Measurements from ENCODE around the gene CHMP4B.

Gene CHMP4B

GRCh38 chr20:33866398-33867100 lies 55.4 kb downstream of the CHMP4B start:
- DNase-seq = no peak

GRCh38 chr20:33868042-33868441 lies 56.9 kb downstream of the CHMP4B start:
- DNase-seq = no peak

GRCh38 chr20:33868595-33868994 lies 57.4 kb downstream of the CHMP4B start:
- DNase-seq = no peak

- no peak for DNase-seq
Observed at GRCh38 chr20:33869283-33869682, 58.1 kb downstream of the CHMP4B start.

- no peak for DNase-seq
Observed at GRCh38 chr20:33871362-33871761, 60.2 kb downstream of the CHMP4B start.

GRCh38 chr20:33874129-33874528 lies 63.0 kb downstream of the CHMP4B start:
- DNase-seq = no peak

- no peak for DNase-seq
Observed at GRCh38 chr20:33875055-33875454, 63.9 kb downstream of the CHMP4B start.

- no peak for DNase-seq
Observed at GRCh38 chr20:33875534-33876026, 64.4 kb downstream of the CHMP4B start.

- no peak for DNase-seq
Observed at GRCh38 chr20:33878583-33878982, 67.4 kb downstream of the CHMP4B start.

- no peak for DNase-seq
Observed at GRCh38 chr20:33880396-33880795, 69.2 kb downstream of the CHMP4B start.

- DNase-seq = no peak
Observed at GRCh38 chr20:33881989-33882388, 70.8 kb downstream of the CHMP4B start.

GRCh38 chr20:33882481-33882880 lies 71.3 kb downstream of the CHMP4B start:
- no peak for DNase-seq

GRCh38 chr20:33883164-33883563 lies 72.0 kb downstream of the CHMP4B start:
- no peak for DNase-seq

- DNase-seq = no peak
Observed at GRCh38 chr20:33884633-33885032, 73.5 kb downstream of the CHMP4B start.

- no peak for DNase-seq
Observed at GRCh38 chr20:33889312-33889711, 78.2 kb downstream of the CHMP4B start.

- no peak for DNase-seq
Observed at GRCh38 chr20:33890557-33890956, 79.4 kb downstream of the CHMP4B start.

GRCh38 chr20:33893314-33893713 lies 82.2 kb downstream of the CHMP4B start:
- DNase-seq = no peak

- DNase-seq = no peak
Observed at GRCh38 chr20:33894798-33895197, 83.7 kb downstream of the CHMP4B start.

- DNase-seq = no peak
Observed at GRCh38 chr20:33896509-33896908, 85.4 kb downstream of the CHMP4B start.

- peak; percentile 10 to 17 for DNase-seq
Observed at GRCh38 chr20:33897313-33897912, 86.3 kb downstream of the CHMP4B start.

GRCh38 chr20:33899106-33899505 lies 88.0 kb downstream of the CHMP4B start:
- no peak for DNase-seq

GRCh38 chr20:33900521-33901131 lies 89.5 kb downstream of the CHMP4B start:
- no peak for DNase-seq

GRCh38 chr20:33901132-33901523 lies 90.0 kb downstream of the CHMP4B start:
- DNase-seq = no peak

- no peak for DNase-seq
Observed at GRCh38 chr20:33902011-33902410, 90.9 kb downstream of the CHMP4B start.

All from activated CD4-positive, alpha-beta T cell treated with anti-CD3 and anti-CD28 coated beads, Interleukin-2, amount 50 U/mL, for 48 hours (primary cell).